Rectal smooth muscle tissue (tissue), 1 donor: ENCODE results near the gene RNF44.
"Not testable (repeated sequence)": the region's sequence is repeated elsewhere in the genome, so short reads cannot be mapped to it uniquely, and the experiment has no call there.

Experiments
- H3K27ac ChIP-seq: one replicate; pipeline ENCODE4 v1.7.0; 2013; ENCODE audit warnings: low read depth, low read length, inconsistent platforms
- H3K27me3 ChIP-seq: one replicate; pipeline ENCODE4 v1.7.0; 2013; ENCODE audit warnings: low read length; ENCODE audit not compliant: control insufficient read depth, insufficient read depth
- H3K36me3 ChIP-seq: one replicate; pipeline ENCODE4 v1.7.0; 2013; ENCODE audit warnings: low read length; ENCODE audit not compliant: control insufficient read depth, insufficient read depth
- H3K4me1 ChIP-seq: one replicate; pipeline ENCODE4 v1.7.0; 2013; ENCODE audit warnings: low read length; ENCODE audit not compliant: control insufficient read depth, insufficient read depth
- H3K4me3 ChIP-seq: one replicate; pipeline ENCODE4 v1.7.0; 2013; ENCODE audit warnings: low read length
- H3K9ac ChIP-seq: one replicate; pipeline ENCODE4 v1.7.0; 2013; ENCODE audit warnings: low read length

The RNF44 gene

GRCh38 chr5:176565760-176566288, 28.6 kb upstream of the RNF44 start:
- no peak overlapping the region for H3K4me3 ChIP-seq
- no peaks in the 10 kb centered on the region for H3K27me3 ChIP-seq
- no peak overlapping the region for H3K27ac ChIP-seq
- no peaks in the 10 kb centered on the region for H3K4me1 ChIP-seq
- H3K36me3 ChIP-seq, result no peaks in the 10 kb centered on the region
- no peak overlapping the region for H3K9ac ChIP-seq

- Histone ChIP-seq H3K9ac (no peak overlapping the region), H3K4me3 (no peak overlapping the region), H3K36me3 (no peaks in the 10 kb centered on the region), H3K27me3 (no peaks in the 10 kb centered on the region), H3K27ac (no peak overlapping the region), H3K4me1 (no peaks in the 10 kb centered on the region)
Measured at GRCh38 chr5:176564002-176564401, 26.8 kb upstream of the RNF44 start.

GRCh38 chr5:176562189-176562588, 25.0 kb upstream of the RNF44 start:
- H3K27me3 ChIP-seq, result no peaks in the 10 kb centered on the region
- no peaks in the 10 kb centered on the region for H3K36me3 ChIP-seq
- no peaks in the 10 kb centered on the region for H3K4me1 ChIP-seq
- H3K9ac ChIP-seq, result no peak overlapping the region
- no peak overlapping the region for H3K27ac ChIP-seq
- no peak overlapping the region for H3K4me3 ChIP-seq

- Histone ChIP-seq H3K36me3 (no peaks in the 10 kb centered on the region), H3K27me3 (no peaks in the 10 kb centered on the region), H3K9ac (no peak overlapping the region), H3K4me3 (no peak overlapping the region), H3K4me1 (no peaks in the 10 kb centered on the region), H3K27ac (no peak overlapping the region)
Measured at GRCh38 chr5:176561259-176561658, 24.1 kb upstream of the RNF44 start.

GRCh38 chr5:176560364-176560763, 23.2 kb upstream of the RNF44 start:
- H3K4me1 ChIP-seq, result no peaks in the 10 kb centered on the region
- H3K27ac ChIP-seq, result no peak overlapping the region
- H3K9ac ChIP-seq, result no peak overlapping the region
- H3K36me3 ChIP-seq, result no peaks in the 10 kb centered on the region
- H3K4me3 ChIP-seq, result no peak overlapping the region
- no peaks in the 10 kb centered on the region for H3K27me3 ChIP-seq

- H3K27me3 ChIP-seq, result no peaks in the 10 kb centered on the region
- H3K27ac ChIP-seq, result no peak overlapping the region
- no peaks in the 10 kb centered on the region for H3K36me3 ChIP-seq
- no peaks in the 10 kb centered on the region for H3K4me1 ChIP-seq
- H3K9ac ChIP-seq, result no peak overlapping the region
- no peak overlapping the region for H3K4me3 ChIP-seq
Measured at GRCh38 chr5:176559683-176560082, 22.5 kb upstream of the RNF44 start.

GRCh38 chr5:176557846-176558245, 20.6 kb upstream of the RNF44 start:
- Histone ChIP-seq H3K4me3 (no peak overlapping the region), H3K27ac (no peak overlapping the region), H3K9ac (no peak overlapping the region), H3K36me3 (no peaks in the 10 kb centered on the region), H3K4me1 (no peaks in the 10 kb centered on the region), H3K27me3 (no peaks in the 10 kb centered on the region)

- H3K36me3 ChIP-seq, result no peaks in the 10 kb centered on the region
- no peaks in the 10 kb centered on the region for H3K27me3 ChIP-seq
- H3K4me1 ChIP-seq, result no peaks in the 10 kb centered on the region
- no peak overlapping the region for H3K4me3 ChIP-seq
- no peak overlapping the region for H3K9ac ChIP-seq
- no peak overlapping the region for H3K27ac ChIP-seq
Measured at GRCh38 chr5:176553260-176554085, 16.3 kb upstream of the RNF44 start.

- H3K27me3 ChIP-seq, result no peaks in the 10 kb centered on the region
- no peak overlapping the region for H3K9ac ChIP-seq
- H3K4me3 ChIP-seq, result no peak overlapping the region
- H3K27ac ChIP-seq, result no peak overlapping the region
- no peaks in the 10 kb centered on the region for H3K36me3 ChIP-seq
- no peaks in the 10 kb centered on the region for H3K4me1 ChIP-seq
Measured at GRCh38 chr5:176552332-176552869, 15.2 kb upstream of the RNF44 start.

- not testable (repeated sequence) for H3K4me3 ChIP-seq
Measured at GRCh38 chr5:176550937-176551336, 13.7 kb upstream of the RNF44 start.

GRCh38 chr5:176550275-176550831, 13.2 kb upstream of the RNF44 start:
- Histone ChIP-seq H3K4me1 (no peaks in the 10 kb centered on the region), H3K4me3 (peak overlapping the region; percentile 14), H3K9ac (no peak overlapping the region), H3K36me3 (no peaks in the 10 kb centered on the region), H3K27me3 (no peaks in the 10 kb centered on the region), H3K27ac (no peak overlapping the region)

More at GRCh38 chr5:176550937-176551336, 13.7 kb upstream of the RNF44 start:
- H3K4me1 ChIP-seq, H3K27ac ChIP-seq, H3K27me3 ChIP-seq, H3K9ac ChIP-seq, H3K36me3 ChIP-seq: not testable (repeated sequence)

- Histone ChIP-seq H3K4me1 (no peaks in the 10 kb centered on the region), H3K27me3 (no peaks in the 10 kb centered on the region), H3K4me3 (peak overlapping the region; percentile 14), H3K9ac (no peak overlapping the region), H3K36me3 (no peaks in the 10 kb centered on the region), H3K27ac (no peak overlapping the region)
Measured at GRCh38 chr5:176549871-176550270, 12.7 kb upstream of the RNF44 start.
